ENCODE data around the gene RNF148. TPM values are rescaled to one million over a fixed set of nuclear protein-coding genes. Genes with fewer than 3 reads are reported as not detected.

Gene RNF148
- total RNA-seq, 1 donor from 2014 or later, result 0.39 TPM

GRCh38 chr7:122706836-122707235, 4.1 kb upstream of the RNF148 start:
- TF ChIP-seq, protein P1, sequence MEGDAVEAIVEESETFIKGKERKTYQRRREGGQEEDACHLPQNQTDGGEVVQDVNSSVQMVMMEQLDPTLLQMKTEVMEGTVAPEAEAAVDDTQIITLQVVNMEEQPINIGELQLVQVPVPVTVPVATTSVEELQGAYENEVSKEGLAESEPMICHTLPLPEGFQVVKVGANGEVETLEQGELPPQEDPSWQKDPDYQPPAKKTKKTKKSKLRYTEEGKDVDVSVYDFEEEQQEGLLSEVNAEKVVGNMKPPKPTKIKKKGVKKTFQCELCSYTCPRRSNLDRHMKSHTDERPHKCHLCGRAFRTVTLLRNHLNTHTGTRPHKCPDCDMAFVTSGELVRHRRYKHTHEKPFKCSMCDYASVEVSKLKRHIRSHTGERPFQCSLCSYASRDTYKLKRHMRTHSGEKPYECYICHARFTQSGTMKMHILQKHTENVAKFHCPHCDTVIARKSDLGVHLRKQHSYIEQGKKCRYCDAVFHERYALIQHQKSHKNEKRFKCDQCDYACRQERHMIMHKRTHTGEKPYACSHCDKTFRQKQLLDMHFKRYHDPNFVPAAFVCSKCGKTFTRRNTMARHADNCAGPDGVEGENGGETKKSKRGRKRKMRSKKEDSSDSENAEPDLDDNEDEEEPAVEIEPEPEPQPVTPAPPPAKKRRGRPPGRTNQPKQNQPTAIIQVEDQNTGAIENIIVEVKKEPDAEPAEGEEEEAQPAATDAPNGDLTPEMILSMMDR (conservative IDR thresholded peaks at IDR 0.05), result no peak
- Mint-ChIP-seq H3K36me3 (no peaks in the 10 kb centered on the region), H3K9me3 (no peaks in the 10 kb centered on the region), H3K4me3 (no peak overlapping the region), H3K27ac (no peak overlapping the region), H3K27me3 (no peaks in the 10 kb centered on the region), H3K4me1 (ENCODE audit: unreplicated experiment) (no peaks in the 10 kb centered on the region)
- no peak for DNase-seq (ENCODE audit: extremely low spot score, unreplicated experiment)

DNA sequence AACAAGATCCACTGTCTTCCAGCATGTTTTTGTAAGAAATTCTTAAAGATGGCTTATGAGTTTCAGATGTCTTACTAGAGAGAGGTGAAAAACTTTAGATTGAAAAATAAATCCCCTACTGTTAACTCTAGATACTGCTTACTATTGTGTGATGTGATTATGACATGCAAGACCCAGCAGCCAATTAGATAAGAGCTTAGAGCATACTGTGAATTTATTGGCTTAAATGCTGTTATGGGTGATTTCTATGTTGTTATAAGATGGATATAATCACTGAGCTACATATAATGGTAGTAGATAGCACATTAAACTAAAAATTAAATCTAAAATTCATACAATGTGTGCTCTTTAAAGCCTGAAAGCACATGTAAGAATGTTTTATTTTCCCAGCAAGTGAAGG, 3.7 kb downstream of the RNF148 start, which contains the start of gene RNF133:
TSS of gene RNF133 (minus strand) at position 101 of the 400 bp plus-strand sequence. CDS start 199 bp downstream, outside the sequence.
- no peak within 1 kb of the TSS for H3K27ac Mint-ChIP-seq
- no peaks in the 10 kb centered on the region for H3K4me1 Mint-ChIP-seq (ENCODE audit: unreplicated experiment)
- DNase-seq (ENCODE audit: extremely low spot score, unreplicated experiment), result no peak
- H3K9me3 Mint-ChIP-seq, result no peaks in the 10 kb centered on the region
- no peaks in the 10 kb centered on the region for H3K27me3 Mint-ChIP-seq
- no peak within 1 kb of the TSS for H3K4me3 Mint-ChIP-seq
- TF ChIP-seq, protein P1 (conservative IDR thresholded peaks at IDR 0.05), result no peak
- H3K36me3 Mint-ChIP-seq, result no peaks in the 10 kb centered on the region

- no peak for DNase-seq (ENCODE audit: extremely low spot score, unreplicated experiment)
- H3K4me1 Mint-ChIP-seq (ENCODE audit: unreplicated experiment), result no peaks in the 10 kb centered on the region
- no peak overlapping the region for H3K4me3 Mint-ChIP-seq
- H3K27me3 Mint-ChIP-seq, result no peaks in the 10 kb centered on the region
- peaks cover 7% of the 10 kb centered on the region for H3K9me3 Mint-ChIP-seq
- no peak overlapping the region for H3K27ac Mint-ChIP-seq
- TF ChIP-seq, protein P1 (conservative IDR thresholded peaks at IDR 0.05), result no peak
- peaks cover 6% of the 10 kb centered on the region for H3K36me3 Mint-ChIP-seq
These were observed 6.9 kb downstream of the RNF148 start for GRCh38 chr7:122695816-122696215.

DNA sequence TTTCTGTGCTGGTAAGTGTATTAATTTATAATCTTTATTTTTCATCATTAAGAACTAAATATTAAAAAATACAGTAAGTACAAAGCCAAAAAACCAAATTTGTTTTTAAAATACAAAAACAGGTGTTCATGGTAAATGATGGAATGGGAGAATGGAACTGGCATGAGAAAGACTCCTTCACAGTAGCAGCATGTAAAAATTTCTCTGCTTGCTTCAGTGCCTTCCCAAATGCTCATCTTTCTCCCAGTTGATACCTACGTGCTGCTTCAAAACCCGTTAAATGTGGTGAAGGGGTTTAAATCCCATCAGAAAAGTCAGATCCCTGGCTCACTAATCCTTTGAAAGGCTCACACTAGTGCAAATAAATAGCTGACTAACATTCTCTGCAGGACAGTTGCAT, 8.0 kb downstream of the RNF148 start:
- Mint-ChIP-seq H3K4me3 (no peak overlapping the region), H3K36me3 (peaks cover 6% of the 10 kb centered on the region), H3K27me3 (no peaks in the 10 kb centered on the region), H3K9me3 (peaks cover 7% of the 10 kb centered on the region), H3K27ac (no peak overlapping the region), H3K4me1 (ENCODE audit: unreplicated experiment) (no peaks in the 10 kb centered on the region)
- TF ChIP-seq, protein P1 (conservative IDR thresholded peaks at IDR 0.05), result no peak
- no peak for DNase-seq (ENCODE audit: extremely low spot score, unreplicated experiment)

DNA sequence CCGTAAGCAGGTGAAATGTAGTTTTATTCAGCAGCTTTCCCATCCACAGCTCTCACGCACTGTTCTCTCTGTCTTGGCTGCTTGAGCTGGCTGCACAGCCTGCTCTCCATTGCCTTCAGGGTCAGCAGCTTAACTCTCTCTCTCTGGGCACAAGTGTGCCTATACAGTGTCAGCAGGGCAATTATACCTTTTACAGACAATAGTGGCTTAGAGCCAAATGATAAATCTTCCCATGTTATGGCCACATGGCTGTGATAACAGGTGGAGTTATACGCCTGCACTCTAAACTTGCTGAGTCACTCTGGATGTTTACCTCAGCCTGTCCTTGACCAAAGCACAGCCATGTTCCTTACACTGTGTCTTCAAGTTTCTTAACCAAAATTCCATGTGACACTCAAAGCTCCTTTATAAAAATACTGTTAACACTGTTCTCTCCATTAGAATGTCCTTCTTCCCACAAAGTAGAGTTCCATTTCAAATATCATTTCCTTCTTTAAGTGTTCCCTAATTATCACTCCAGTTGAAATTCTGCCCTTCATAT, 9.9 kb downstream of the RNF148 start:
- Mint-ChIP-seq H3K4me3 (no peak overlapping the region), H3K36me3 (peaks cover 6% of the 10 kb centered on the region), H3K4me1 (ENCODE audit: unreplicated experiment) (no peaks in the 10 kb centered on the region), H3K9me3 (peaks cover 7% of the 10 kb centered on the region), H3K27ac (no peak overlapping the region), H3K27me3 (no peaks in the 10 kb centered on the region)
- TF ChIP-seq, protein P1 (conservative IDR thresholded peaks at IDR 0.05), result no peak
- no peak for DNase-seq (ENCODE audit: extremely low spot score, unreplicated experiment)
